Neural crest cell (in vitro differentiated cells): Measurements from ENCODE around the gene EYS. TPM values are rescaled to one million over a fixed set of nuclear protein-coding genes. Genes with fewer than 3 reads are reported as not detected.

Experiments
- DNase-seq: peaks from one replicate; pipeline ENCODE4 v3.0.0; 2021; ENCODE audit warnings: low read depth, mixed read lengths, low spot score
- H3K27ac Mint-ChIP-seq: one replicate; pipeline ENCODE4 v1.8.0; 2021; ENCODE audit warnings: mild to moderate bottlenecking, mixed read lengths; ENCODE audit not compliant: unreplicated experiment
- H3K27me3 Mint-ChIP-seq: 2 replicates; pipeline ENCODE4 v1.8.0; 2021; ENCODE audit warnings: low read depth, mild to moderate bottlenecking, mixed read lengths
- H3K36me3 Mint-ChIP-seq: 2 replicates; pipeline ENCODE4 v1.8.0; 2021; ENCODE audit warnings: low read depth, mild to moderate bottlenecking, mixed read lengths
- H3K4me1 Mint-ChIP-seq: 2 replicates; pipeline ENCODE4 v1.8.0; 2021; ENCODE audit warnings: mixed read lengths
- H3K4me3 Mint-ChIP-seq: one replicate; pipeline ENCODE4 v1.8.0; 2021; ENCODE audit warnings: mild to moderate bottlenecking, mixed read lengths
- H3K9me3 Mint-ChIP-seq: 2 replicates; pipeline ENCODE4 v1.8.0; 2021; ENCODE audit warnings: mixed read lengths
- CTCF ChIP-seq: fragments of 200-600 bp; sonication (generic); conservative IDR thresholded peaks from 2 replicates; pipeline ENCODE4 v1.5.0; 2021; ENCODE audit warnings: antibody characterized with exemption, mild to moderate bottlenecking
- total RNA-seq: library from RNA; stranded (reverse); gene quantifications from 2 replicates; pipeline ENCODE4 v1.2.1, GENCODE V29; 2021

EYS gene
- total RNA-seq, 1 donor from 2014 or later = 0.40 TPM

- Mint-ChIP-seq H3K27ac (no peak overlapping the region), H3K4me1 (peaks cover 4% of the 10 kb centered on the region), H3K27me3 (no peaks in the 10 kb centered on the region)
Measured at GRCh38 chr6:63799313-63799712, 1907.7 kb downstream of the EYS start.

GRCh38 chr6:63798378-63798777 lies 1908.6 kb downstream of the EYS start:
- Mint-ChIP-seq H3K36me3 (no peaks in the 10 kb centered on the region), H3K4me3 (no peak overlapping the region), H3K27me3 (no peaks in the 10 kb centered on the region), H3K27ac (no peak overlapping the region), H3K9me3 (no peaks in the 10 kb centered on the region), H3K4me1 (peaks cover 3% of the 10 kb centered on the region)
- no peak for DNase-seq
- no peak for TF ChIP-seq CTCF

More at GRCh38 chr6:63799313-63799712, 1907.7 kb downstream of the EYS start:
- Mint-ChIP-seq H3K36me3 (no peaks in the 10 kb centered on the region), H3K9me3 (no peaks in the 10 kb centered on the region), H3K4me3 (no peak overlapping the region)
- TF ChIP-seq CTCF = no peak
- DNase-seq = no peak

GRCh38 chr6:63797721-63798120 lies 1909.3 kb downstream of the EYS start:
- H3K4me1 Mint-ChIP-seq = no peaks in the 10 kb centered on the region
- no peaks in the 10 kb centered on the region for H3K27me3 Mint-ChIP-seq
- no peak overlapping the region for H3K27ac Mint-ChIP-seq
- no peaks in the 10 kb centered on the region for H3K36me3 Mint-ChIP-seq
- H3K9me3 Mint-ChIP-seq = no peaks in the 10 kb centered on the region
- H3K4me3 Mint-ChIP-seq = no peak overlapping the region
- no peak for TF ChIP-seq CTCF
- DNase-seq = no peak

GRCh38 chr6:63795826-63796225 lies 1911.2 kb downstream of the EYS start:
- no peak for TF ChIP-seq CTCF
- no peaks in the 10 kb centered on the region for H3K4me1 Mint-ChIP-seq
- no peak for DNase-seq
- H3K9me3 Mint-ChIP-seq = no peaks in the 10 kb centered on the region
- H3K4me3 Mint-ChIP-seq = no peak overlapping the region
- H3K27me3 Mint-ChIP-seq = no peaks in the 10 kb centered on the region
- no peaks in the 10 kb centered on the region for H3K36me3 Mint-ChIP-seq
- H3K27ac Mint-ChIP-seq = no peak overlapping the region

- no peaks in the 10 kb centered on the region for H3K36me3 Mint-ChIP-seq
- no peaks in the 10 kb centered on the region for H3K9me3 Mint-ChIP-seq
- no peaks in the 10 kb centered on the region for H3K4me1 Mint-ChIP-seq
- no peak for DNase-seq
- no peak overlapping the region for H3K27ac Mint-ChIP-seq
- H3K27me3 Mint-ChIP-seq = no peaks in the 10 kb centered on the region
- TF ChIP-seq CTCF = no peak
- H3K4me3 Mint-ChIP-seq = no peak overlapping the region
Measured at GRCh38 chr6:63795006-63795405, 1912.0 kb downstream of the EYS start.
